BJ (cell line): ENCODE measurements around the gene SMIM41. TPM values are rescaled to one million over a fixed set of nuclear protein-coding genes. Genes with fewer than 3 reads are reported as not detected.

Experiments
- CTCF ChIA-PET: fragments of 350-600 bp; formaldehyde crosslinking; extraction: SDS; loops from one replicate; lab custom pipeline; 2021; ENCODE audit warnings: antibody characterized with exemption, inconsistent platforms; lab: Yijun Ruan, JAX
- POLR2A ChIA-PET: fragments of 300-600 bp; sonication (Branson Sonifier 250); formaldehyde crosslinking; extraction: SDS; loops from one replicate; lab custom pipeline; 2021; ENCODE audit warnings: antibody characterized with exemption; lab: Charles Lee
- DNase-seq: peaks from one replicate; pipeline ENCODE4 v3.0.0-alpha.2; 2011; ENCODE audit warnings: low read depth
- H3K27me3 ChIP-seq: 2 replicates; pipeline ENCODE4 v1.6.0; 2011; ENCODE audit warnings: low read length; ENCODE audit not compliant: control insufficient read depth, insufficient read depth
- H3K36me3 ChIP-seq: 2 replicates; pipeline ENCODE4 v1.5.1; 2011; ENCODE audit warnings: low read length; ENCODE audit not compliant: control insufficient read depth, insufficient read depth
- H3K4me3 ChIP-seq: 2 replicates; pipeline ENCODE4 v1.5.1; 2011; ENCODE audit warnings: low read depth, mild to moderate bottlenecking, control low read depth, low read length
- CTCF ChIP-seq: IDR thresholded peaks from 2 replicates; pipeline ENCODE4 v1.5.1; 2011; ENCODE audit warnings: low read depth, mild to moderate bottlenecking, control low read depth, inconsistent platforms, low read length, moderate library complexity; ENCODE audit not compliant: insufficient read depth
- polyA plus RNA-seq: library from polyadenylated mRNA; depleted of rRNA; stranded (reverse); fragments of >200 nt; gene quantifications from 2 replicates; pipeline ENCODE4 v1.2.3, GENCODE V29; 2011

The SMIM41 gene
- polyA plus RNA-seq, 1 experiment = not detected

GRCh38 chr12:52066346-52067080 is 13.0 kb upstream of the SMIM41 start:
- H3K36me3 ChIP-seq = no peaks in the 10 kb centered on the region
- ChIA-PET POLR2A (no interaction called here), CTCF (interaction anchor here (1.1 to 1.4 kb wide), 2 partner anchors 15 to 41 kb away, joined by 3 to 6 read pairs; no protein-coding TSS in a partner anchor)
- DNase-seq = no peak
- H3K27me3 ChIP-seq = no peaks in the 10 kb centered on the region
- H3K4me3 ChIP-seq = no peak overlapping the region
- TF ChIP-seq CTCF = no peak

GRCh38 chr12:52067081-52067374 is 12.5 kb upstream of the SMIM41 start:
- ChIA-PET CTCF (no interaction called here), POLR2A (no interaction called here)
- Histone ChIP-seq H3K36me3 (no peaks in the 10 kb centered on the region), H3K27me3 (no peaks in the 10 kb centered on the region), H3K4me3 (no peak overlapping the region)
- no peak for TF ChIP-seq CTCF
- DNase-seq = no peak

GRCh38 chr12:52069327-52070184 is 9.9 kb upstream of the SMIM41 start, which contains the start of gene ATG101:
ATG101 (plus strand) TSS chr12:52069978; CDS start chr12:52073651, 3,673 bp downstream.
- peak; percentile 91 for TF ChIP-seq CTCF
- POLR2A ChIA-PET = interaction anchor here (0.7 kb wide), 1 partner anchor 10 kb away, joined by 3 read pairs; no protein-coding TSS in a partner anchor
- DNase-seq = peak; percentile 45
- CTCF ChIA-PET = interaction anchor here (0.8 to 25.8 kb wide), 13 partner anchors 8 to 40 kb away, joined by 3 to 974 read pairs (median 6); partner anchors contain the start of genes NR4A1 and SMIM41
- no peaks in the 10 kb centered on the region for H3K27me3 ChIP-seq
- peaks cover 7% of the 10 kb centered on the region for H3K36me3 ChIP-seq
- H3K4me3 ChIP-seq = peak within 1 kb of the TSS; percentile 58

- POLR2A ChIA-PET = interaction anchor here (0.7 kb wide), 1 partner anchor 10 kb away, joined by 3 read pairs; no protein-coding TSS in a partner anchor
Observed at GRCh38 chr12:52070185-52070925, 9.1 kb upstream of the SMIM41 start.

More at GRCh38 chr12:52070185-52070925, 9.1 kb upstream of the SMIM41 start:
- DNase-seq = no peak
- Histone ChIP-seq H3K27me3 (no peaks in the 10 kb centered on the region), H3K36me3 (peaks cover 7% of the 10 kb centered on the region), H3K4me3 (peak overlapping the region; percentile 58)
- CTCF ChIA-PET = interaction anchor here (0.9 to 25.8 kb wide), 13 partner anchors 8 to 67 kb away, joined by 4 to 974 read pairs (median 7); partner anchors contain the start of genes NR4A1 and SMIM41
- TF ChIP-seq CTCF = no peak
